H1 (cell line): ENCODE measurements around the gene ZNF619. TPM values are rescaled to one million over a fixed set of nuclear protein-coding genes. Genes with fewer than 3 reads are reported as not detected.

ENCODE experiments used
- CTCF ChIA-PET: fragments of 300-600 bp; sonication (Branson Sonifier 250); formaldehyde crosslinking; loops from one replicate; lab custom pipeline; 2021; ENCODE audit not compliant: partially characterized antibody; lab: Charles Lee
- POLR2A ChIA-PET: fragments of 300-600 bp; sonication (Branson Sonifier 250); formaldehyde crosslinking; loops from one replicate; lab custom pipeline; 2021; ENCODE audit warnings: inconsistent platforms; ENCODE audit not compliant: partially characterized antibody; lab: Charles Lee
- DNase-seq, 2 experiments: peaks; one replicate each; pipeline versions ENCODE4 v3.0.0 to v3.0.0-alpha.2; 2010 to 2022; ENCODE audit warnings: low spot score in 2 of 2, low read depth in 1 of 2, mixed read lengths in 1 of 2
- FAIRE-seq: peaks from 2 replicates; lab custom pipeline; 2011; peaks lifted over from hg19 to GRCh38; lab: Jason Lieb, UNC
- H2AFZ ChIP-seq: 2 replicates; pipeline ENCODE4 v1.8.1; 2012; ENCODE audit warnings: low read length, inconsistent platforms
- H2AK5ac ChIP-seq: 2 replicates; pipeline ENCODE4 v1.6.1; 2013; ENCODE audit warnings: low read depth, low read length
- H2BK120ac ChIP-seq: replicated peaks from 2 replicates; pipeline ENCODE3; 2013; ENCODE audit warnings: low read depth, low read length, inconsistent platforms
- H2BK12ac ChIP-seq: 2 replicates; pipeline ENCODE4 v1.6.1; 2013; ENCODE audit warnings: low read depth, low read length
- H2BK15ac ChIP-seq: 2 replicates; pipeline ENCODE4 v1.6.1; 2013; ENCODE audit warnings: low read length
- H2BK20ac ChIP-seq: 2 replicates; pipeline ENCODE4 v1.6.1; 2013; ENCODE audit warnings: low read length
- H2BK5ac ChIP-seq: 2 replicates; pipeline ENCODE4 v1.6.1; 2013; ENCODE audit warnings: low read depth, low read length
- H3K14ac ChIP-seq: 2 replicates; pipeline ENCODE4 v1.6.1; 2013; ENCODE audit warnings: inconsistent platforms; ENCODE audit not compliant: insufficient read length
- H3K18ac ChIP-seq: 2 replicates; pipeline ENCODE4 v1.6.1; 2013; ENCODE audit warnings: low read length; ENCODE audit errors: extremely low read depth
- H3K23ac ChIP-seq: 2 replicates; pipeline ENCODE4 v1.6.1; 2013; ENCODE audit warnings: inconsistent platforms; ENCODE audit not compliant: insufficient read length
- H3K23me2 ChIP-seq: 2 replicates; pipeline ENCODE4 v1.6.1; 2013; ENCODE audit warnings: low read depth, low read length
- H3K27ac ChIP-seq: 2 replicates; pipeline ENCODE4 v1.6.1; 2011; ENCODE audit warnings: low read depth, low read length, inconsistent platforms
- H3K27me3 ChIP-seq, 4 experiments: replicated peaks in 1 of 4; 1 replicate in 1 of 4; 2 replicates in 3 of 4; pipeline versions ENCODE4 v1.6.1 to v1.8.1; 2011 to 2013; ENCODE audit warnings: low read length in 3 of 4, mild to moderate bottlenecking in 3 of 4, inconsistent platforms in 2 of 4, mixed read lengths in 2 of 4, moderate library complexity in 1 of 4; ENCODE audit not compliant: control insufficient read depth in 3 of 4, insufficient read depth in 3 of 4; ENCODE audit errors: extremely low read depth in 1 of 4
- H3K36me3 ChIP-seq, 4 experiments: 2 replicates each; pipeline versions ENCODE4 v1.6.1 to v1.8.1; 2011 to 2013; ENCODE audit warnings: mild to moderate bottlenecking in 4 of 4, low read length in 3 of 4, moderate library complexity in 2 of 4, control low read depth in 1 of 4, inconsistent platforms in 1 of 4; ENCODE audit not compliant: insufficient read depth in 4 of 4, control insufficient read depth in 2 of 4
- H3K4ac ChIP-seq: replicated peaks from 2 replicates; pipeline ENCODE3; 2013; ENCODE audit warnings: low read length, low read depth, mixed read lengths, inconsistent platforms; ENCODE audit not compliant: insufficient read length
- H3K4me1 ChIP-seq, 4 experiments: replicated peaks in 1 of 4; 1 replicate in 1 of 4; 2 replicates in 3 of 4; pipeline versions ENCODE4 v1.6.1 to v1.8.1; 2011 to 2013; ENCODE audit warnings: low read length in 3 of 4, inconsistent platforms in 2 of 4, mixed read lengths in 1 of 4; ENCODE audit not compliant: insufficient read depth in 4 of 4, control insufficient read depth in 3 of 4
- H3K4me2 ChIP-seq, 2 experiments: 2 replicates each; pipeline versions ENCODE4 v1.6.1 to v1.8.1; 2011 to 2013; ENCODE audit warnings: low read depth in 2 of 2, low read length in 2 of 2, control low read depth in 1 of 2, inconsistent platforms in 1 of 2, mild to moderate bottlenecking in 1 of 2; ENCODE audit not compliant: insufficient read depth in 1 of 2
- H3K4me3 ChIP-seq, 4 experiments: fragments of 200-600, 300-600 bp in 1 of 4; sonication (generic), shearing (Covaris generic), sonication (Bioruptor Twin) in 1 of 4; 2 replicates each; pipeline versions ENCODE4 v1.5.1 to v1.8.1; 2011 to 2016; ENCODE audit warnings: low read length in 4 of 4, low read depth in 3 of 4, control low read depth in 2 of 4, inconsistent platforms in 2 of 4, mild to moderate bottlenecking in 2 of 4, mixed read lengths in 1 of 4, moderate library complexity in 1 of 4; ENCODE audit not compliant: insufficient read depth in 2 of 4; ENCODE audit errors: extremely low read depth in 1 of 4
- H3K56ac ChIP-seq: replicated peaks from 2 replicates; pipeline ENCODE3; 2013; ENCODE audit warnings: low read depth, mild to moderate bottlenecking, mixed read lengths, low read length, inconsistent platforms; ENCODE audit not compliant: insufficient read length
- H3K79me1 ChIP-seq: 2 replicates; pipeline ENCODE4 v1.6.1; 2013; ENCODE audit warnings: low read depth, low read length, control low read depth
- H3K79me2 ChIP-seq, 2 experiments: 2 replicates each; pipeline versions ENCODE4 v1.6.1 to v1.8.1; 2012 to 2013; ENCODE audit warnings: low read length in 2 of 2, mild to moderate bottlenecking in 2 of 2, inconsistent platforms in 1 of 2; ENCODE audit not compliant: insufficient read depth in 2 of 2, control insufficient read depth in 1 of 2
- H3K9ac ChIP-seq, 4 experiments: replicated peaks in 1 of 4; 1 replicate in 1 of 4; 2 replicates in 3 of 4; pipeline versions ENCODE4 v1.6.1 to v1.8.1; 2011 to 2013; ENCODE audit warnings: low read depth in 3 of 4, low read length in 3 of 4, control low read depth in 2 of 4, mild to moderate bottlenecking in 2 of 4, moderate library complexity in 2 of 4, inconsistent platforms in 1 of 4; ENCODE audit errors: extremely low read depth in 1 of 4
- H3K9me3 ChIP-seq, 2 experiments: 2 replicates each; pipeline versions ENCODE4 v1.6.1 to v1.8.1; 2012 to 2013; ENCODE audit warnings: mild to moderate bottlenecking in 2 of 2, moderate library complexity in 2 of 2, control low read depth in 1 of 2, inconsistent platforms in 1 of 2, low read depth in 1 of 2, low read length in 1 of 2, mixed read lengths in 1 of 2; ENCODE audit not compliant: insufficient read depth in 2 of 2
- H4K20me1 ChIP-seq, 2 experiments: replicated peaks in 1 of 2; 2 replicates each; pipeline versions ENCODE3 to v1.8.1; 2011 to 2013; ENCODE audit warnings: inconsistent platforms in 2 of 2, low read length in 2 of 2, mild to moderate bottlenecking in 1 of 2; ENCODE audit not compliant: insufficient read depth in 2 of 2, control insufficient read depth in 1 of 2
- H4K5ac ChIP-seq: 2 replicates; pipeline ENCODE4 v1.6.1; 2013; ENCODE audit warnings: low read length, low read depth, mixed read lengths, inconsistent platforms; ENCODE audit not compliant: insufficient read length
- H4K8ac ChIP-seq: 2 replicates; pipeline ENCODE4 v1.8.0; 2013; ENCODE audit warnings: mild to moderate bottlenecking, moderate library complexity, low read length, inconsistent platforms; ENCODE audit not compliant: insufficient read depth; ENCODE audit errors: extremely low read depth
- H4K91ac ChIP-seq: replicated peaks from 2 replicates; pipeline ENCODE3; 2013; ENCODE audit warnings: low read length, mixed read lengths, inconsistent platforms; ENCODE audit not compliant: insufficient read length
- EP300 ChIP-seq, 2 experiments: IDR thresholded peaks; 1 replicate in 1 of 2; 2 replicates in 1 of 2; pipeline ENCODE4 v1.6.1; 2011 to 2012; ENCODE audit warnings: low read depth in 2 of 2, low read length in 2 of 2, mild to moderate bottlenecking in 2 of 2, borderline replicate concordance in 1 of 2, inconsistent platforms in 1 of 2, moderate library complexity in 1 of 2
- JUN ChIP-seq: IDR thresholded peaks from 2 replicates; pipeline ENCODE4 v1.6.1; 2011; ENCODE audit warnings: low read depth, mild to moderate bottlenecking, improper control_type of control experiment, low read length
- RNF2 ChIP-seq: fragments of 200-900, 300-1000 bp; sonication (generic); IDR thresholded peaks from 2 replicates; pipeline ENCODE4 v1.7.1; 2016; ENCODE audit warnings: borderline replicate concordance, low read depth, mild to moderate bottlenecking, antibody characterized with exemption, low read length; ENCODE audit not compliant: poor library complexity, severe bottlenecking; ENCODE audit errors: missing control alignments
- SP1 ChIP-seq: IDR thresholded peaks from 2 replicates; pipeline ENCODE4 v1.6.1; 2011; ENCODE audit warnings: low read depth, low read length
- SP4 ChIP-seq: IDR thresholded peaks from 2 replicates; pipeline ENCODE4 v1.6.1; 2012; ENCODE audit warnings: low read length, inconsistent platforms
- YY1 ChIP-seq: IDR thresholded peaks from 2 replicates; pipeline ENCODE4 v1.6.1; 2011; ENCODE audit warnings: low read depth, mild to moderate bottlenecking, low read length
- WGBS, 2 experiments: shearing (Covaris generic) in 1 of 2; methylation state at CpG; one replicate each; pipeline versions ENCODE4 v1.1.6 to v1.1.7; 2013 to 2015; ENCODE audit warnings: low lambda C conversion rate in 2 of 2, mixed read lengths in 2 of 2, inconsistent platforms in 1 of 2, low coverage in 1 of 2, missing lambda C conversion rate in 1 of 2; ENCODE audit not compliant: insufficient replicate concordance in 2 of 2, insufficient coverage in 1 of 2, insufficient read length in 1 of 2; ENCODE audit errors: extremely low coverage in 1 of 2, missing lambda C conversion rate in 1 of 2; 5-methylcytosine and 5-hydroxymethylcytosine counted together
- polyA plus RNA-seq, 7 experiments: library from polyadenylated mRNA; depleted of rRNA in 3 of 7; stranded (reverse) in 5 of 7; unstranded in 2 of 7; fragments of >200 nt in 5 of 7; fragments of 200-250 nt in 2 of 7; gene quantifications; 1 replicate in 5 of 7; 2 replicates in 1 of 7; 4 replicates in 1 of 7; pipeline versions ENCODE4 v1.2.1 to v1.2.3, GENCODE V29; 2011 to 2013; ENCODE audit warnings: missing spikeins in 2 of 7, mixed read lengths in 2 of 7
- total RNA-seq: library from RNA; stranded (reverse); fragmentation: NEBNext Ultra II Directional; extraction: Animal tissue kit (Norgen Biotek cat#: 25700); gene quantifications from 2 replicates; pipeline ENCODE4 v1.2.1, GENCODE V29; 2021

ZNF619 gene
- total and polyA plus RNA-seq, 2 of the 8 experiments (the other 6 are each of a cell fraction or from before 2014, with no cell fraction given) = 2.3 to 8.2 TPM

DNA sequence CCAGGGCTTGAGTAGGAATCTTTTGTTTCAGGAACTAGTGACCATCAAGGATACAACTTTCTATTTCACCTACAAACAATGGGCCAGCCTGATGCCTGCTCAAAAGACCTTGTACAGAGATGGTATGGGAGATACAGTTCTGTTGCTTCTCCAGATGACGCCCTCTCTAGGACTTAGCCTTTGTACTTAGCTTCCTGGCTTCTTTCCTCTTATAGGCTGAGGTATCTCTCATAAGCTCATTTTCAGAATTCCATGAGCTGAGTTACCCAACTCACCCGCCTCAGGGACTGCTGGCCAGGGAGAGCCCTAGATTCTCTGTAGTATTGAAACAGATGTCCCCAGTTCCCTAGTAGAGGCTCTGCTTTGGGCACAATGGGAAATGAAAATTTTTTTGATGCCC is 20.4 kb downstream of the ZNF619 start:
- Histone ChIP-seq H3K4me2 (no peak overlapping the region), H3K18ac (no peak overlapping the region), H2AFZ (no peak overlapping the region), H3K4me3 (no peak overlapping the region), H4K20me1 (no peaks in the 10 kb centered on the region), H2BK15ac (no peak overlapping the region), H3K23me2 (no peaks in the 10 kb centered on the region), H2BK120ac (no peak overlapping the region), H2AK5ac (no peak overlapping the region), H4K91ac (no peak overlapping the region), H4K8ac (no peak overlapping the region), H3K9me3 (no peaks in the 10 kb centered on the region), H3K27me3 (peaks cover 0 to 2% (median 0%) of the 10 kb centered on the region in 4 experiments; a peak in 1 of 7 replicates), H3K56ac (no peak overlapping the region), H2BK20ac (no peak overlapping the region), H3K4ac (no peak overlapping the region), H2BK5ac (no peak overlapping the region), H3K23ac (no peak overlapping the region), H3K27ac (no peak overlapping the region), H3K14ac (no peak overlapping the region), H3K9ac (no peak overlapping the region), H3K79me2 (no peaks in the 10 kb centered on the region), H3K4me1 (no peaks in the 10 kb centered on the region), H4K5ac (no peak overlapping the region), H3K79me1 (no peaks in the 10 kb centered on the region), H2BK12ac (no peak overlapping the region), H3K36me3 (no peaks in the 10 kb centered on the region)
- WGBS, 2 experiments = 87% methylated on average over 2 of the region's 2 CpGs; no CpG with 5 or more reads in 1 of the 2 experiments
- TF ChIP-seq YY1 (no peak), SP1 (no peak), EP300 (IDR thresholded peaks at IDR 0.05; ENCODE audit: borderline replicate concordance in 1 of 2, low read depth in 2 of 2, low read length in 2 of 2) (no peak), RNF2 (no peak), SP4 (no peak), JUN (no peak)
- FAIRE-seq (no peak), DNase-seq (no peak)
- CTCF ChIA-PET = interaction anchor here (3.1 kb wide), 1 partner anchor 8 kb away, joined by 17 read pairs; the partner anchor contains the start of gene ZNF620
- POLR2A ChIA-PET = interaction anchor here (1.7 kb wide), 1 partner anchor 27 kb away, joined by 5 read pairs; the partner anchor contains the start of gene ZNF621
